HG03060 (cell line): Measurements from ENCODE around the gene SLC22A31.
"Not testable (repeated sequence)": the region's sequence is repeated elsewhere in the genome, so short reads cannot be mapped to it uniquely, and the experiment has no call there.

Experiments used
- ATAC-seq: cut with Tn5 transposase; IDR thresholded peaks from one replicate; pipeline ENCODE4 v1.9.1; 2021; ENCODE audit warnings: low read depth, moderate number of reproducible peaks; ENCODE audit not compliant: unreplicated experiment

SLC22A31 gene

DNA sequence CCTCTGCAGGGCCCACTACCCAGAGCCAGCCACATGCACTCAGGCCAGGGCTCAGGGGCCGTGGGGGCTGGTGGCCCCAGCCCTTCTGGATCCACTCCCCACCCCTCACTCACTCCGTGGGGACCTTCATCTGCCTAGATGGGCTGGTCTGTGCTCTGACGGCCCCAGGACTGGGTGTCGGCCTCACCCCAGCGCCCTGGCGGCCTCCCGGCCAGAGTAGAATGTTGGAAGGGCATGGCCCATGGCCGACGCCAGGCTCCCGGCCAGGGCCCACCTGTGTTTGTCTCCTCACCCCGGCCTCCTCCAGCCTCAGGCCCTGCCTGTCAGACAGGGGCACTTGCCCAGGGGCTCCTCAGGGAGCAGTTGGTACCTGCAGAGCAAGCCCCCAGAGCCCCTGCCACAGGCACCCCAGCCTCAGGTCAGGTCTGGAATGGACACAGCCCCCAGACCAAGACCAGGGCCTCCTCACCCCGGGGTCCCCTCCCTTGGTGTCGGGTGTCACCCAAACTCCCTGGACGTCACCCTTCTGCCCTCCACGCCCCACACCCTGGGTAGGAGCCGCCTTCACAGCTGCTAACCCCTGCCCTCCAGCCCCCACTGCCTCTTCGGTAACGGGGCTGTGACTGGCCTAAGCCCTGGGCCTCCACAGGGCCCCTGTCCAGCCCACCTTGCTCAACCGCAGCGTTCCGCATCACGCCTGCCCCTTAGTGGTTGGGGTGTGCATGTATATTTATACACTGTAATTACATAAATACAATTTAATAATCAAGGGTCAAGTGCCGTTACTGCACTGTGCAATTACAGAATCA lies 31.8 kb downstream of the SLC22A31 start:
- no peak for ATAC-seq

- no peak for ATAC-seq
Observed at GRCh38 chr16:89167425-89167941, 32.9 kb downstream of the SLC22A31 start.

DNA sequence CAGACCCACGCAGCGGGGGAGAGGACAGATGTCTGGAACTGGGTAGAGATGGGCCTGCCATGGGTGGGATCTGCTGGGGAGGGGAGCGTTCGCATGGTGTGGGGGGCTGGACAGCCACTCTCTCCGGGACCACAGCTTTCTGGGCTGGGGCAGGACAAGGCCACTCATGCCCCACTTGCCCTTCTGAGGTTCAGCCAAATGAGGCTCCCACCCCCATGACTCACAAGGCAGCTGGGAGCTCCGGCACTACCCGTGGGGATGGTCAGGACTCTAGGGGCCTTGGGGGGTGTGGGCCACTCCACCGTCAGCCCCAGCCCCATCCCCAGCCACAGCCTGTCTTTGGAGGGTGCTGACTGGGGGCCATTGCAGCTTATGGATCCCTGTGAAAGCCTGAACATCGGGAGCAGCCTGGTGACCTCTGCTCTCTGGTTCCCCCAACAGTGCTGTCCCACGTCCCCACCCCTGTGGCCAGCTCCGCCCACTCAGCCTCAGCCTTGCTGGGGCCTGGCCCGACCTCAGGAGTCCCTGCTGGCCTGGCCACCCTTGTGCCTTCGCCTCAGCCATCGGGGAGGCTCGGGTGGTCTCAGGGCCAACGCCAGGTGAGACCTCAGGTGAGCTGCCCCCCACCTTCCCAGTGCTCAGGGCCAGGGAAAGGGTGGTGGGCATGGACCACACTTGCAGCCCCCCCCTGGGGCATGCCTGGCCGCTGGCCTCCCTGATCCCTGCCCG lies 33.5 kb downstream of the SLC22A31 start:
- no peak for ATAC-seq

DNA sequence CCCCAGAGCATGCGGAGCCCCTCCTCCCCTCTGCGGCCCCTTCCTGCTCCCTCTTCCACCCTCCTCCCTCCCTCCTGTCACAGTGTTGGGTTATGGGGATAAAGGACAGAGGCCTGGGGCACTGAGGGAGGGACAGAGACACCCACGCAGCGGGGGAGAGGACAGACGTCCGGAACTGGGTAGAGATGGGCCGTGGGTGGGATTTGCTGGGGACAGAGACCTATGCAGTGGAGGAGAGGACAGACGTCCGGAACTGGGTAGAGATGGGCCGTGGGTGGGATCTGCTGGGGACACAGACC lies 34.7 kb downstream of the SLC22A31 start:
- ATAC-seq: not testable (repeated sequence)

GRCh38 chr16:89164847-89165680 lies 35.3 kb downstream of the SLC22A31 start:
- no peak for ATAC-seq

- ATAC-seq: no peak
Observed at GRCh38 chr16:89164436-89164835, 35.9 kb downstream of the SLC22A31 start.

DNA sequence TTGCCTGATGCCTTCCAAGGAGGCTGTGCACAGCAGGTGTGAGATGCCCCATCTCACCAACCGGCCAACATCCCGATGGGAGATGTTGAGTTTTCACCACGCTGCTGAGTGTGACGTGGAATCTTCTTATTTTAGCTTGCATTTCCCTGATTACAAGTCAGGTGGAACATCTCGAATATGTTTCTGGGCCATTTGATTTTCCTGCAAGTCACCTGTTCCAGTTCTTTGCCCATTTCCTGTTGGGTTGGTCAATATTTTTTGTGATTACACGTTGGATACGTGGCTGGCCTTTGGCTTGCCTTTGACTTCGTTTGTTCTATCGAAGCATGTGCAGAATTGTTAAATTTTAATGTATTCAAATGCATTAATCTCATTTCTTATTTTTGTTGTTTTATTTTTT lies 37.0 kb downstream of the SLC22A31 start:
- no peak for ATAC-seq

DNA sequence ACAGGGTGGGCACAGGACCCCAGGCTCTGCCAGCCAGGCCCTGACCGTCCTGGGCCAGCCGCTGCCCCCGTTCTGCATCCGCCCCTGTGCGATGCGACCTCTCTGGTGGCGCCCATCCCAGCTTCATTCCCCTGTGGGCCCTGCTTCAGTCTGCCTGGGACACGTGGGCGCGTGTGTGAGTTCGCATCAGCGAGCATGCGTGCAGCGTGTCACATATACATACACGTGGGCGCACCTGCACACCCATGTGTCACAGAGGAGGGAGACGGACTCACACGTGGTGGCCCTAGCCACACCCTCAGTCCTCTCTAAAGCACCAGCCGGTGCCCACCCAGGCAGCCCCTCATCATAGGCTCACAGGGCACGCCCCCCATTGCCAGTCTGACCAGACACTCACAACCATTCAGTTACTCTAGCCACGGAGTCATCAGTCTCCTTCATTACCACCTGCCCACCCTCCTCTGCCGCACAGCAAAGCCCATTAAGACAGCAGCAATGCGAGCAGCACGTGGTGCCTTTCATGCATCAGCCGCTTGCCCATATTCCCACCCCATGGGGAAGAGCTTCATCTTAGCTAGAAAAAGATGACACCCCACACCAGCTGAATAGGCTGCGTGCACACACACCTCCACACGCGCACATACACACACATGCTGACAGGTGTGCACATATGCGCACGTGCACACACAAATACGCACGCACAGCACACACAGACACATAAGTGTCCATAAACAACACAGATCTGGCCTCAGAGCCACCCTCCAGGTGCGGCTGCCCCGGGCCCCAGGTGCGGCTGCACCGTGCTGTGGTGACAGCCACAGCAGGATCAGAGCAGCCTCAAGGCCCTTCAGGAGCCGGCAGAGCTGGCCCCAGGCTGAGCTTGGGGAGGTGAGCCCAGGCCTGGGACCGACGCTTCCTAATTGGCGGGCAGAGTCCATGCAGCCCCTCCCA lies 38.3 kb downstream of the SLC22A31 start:
- no peak for ATAC-seq

DNA sequence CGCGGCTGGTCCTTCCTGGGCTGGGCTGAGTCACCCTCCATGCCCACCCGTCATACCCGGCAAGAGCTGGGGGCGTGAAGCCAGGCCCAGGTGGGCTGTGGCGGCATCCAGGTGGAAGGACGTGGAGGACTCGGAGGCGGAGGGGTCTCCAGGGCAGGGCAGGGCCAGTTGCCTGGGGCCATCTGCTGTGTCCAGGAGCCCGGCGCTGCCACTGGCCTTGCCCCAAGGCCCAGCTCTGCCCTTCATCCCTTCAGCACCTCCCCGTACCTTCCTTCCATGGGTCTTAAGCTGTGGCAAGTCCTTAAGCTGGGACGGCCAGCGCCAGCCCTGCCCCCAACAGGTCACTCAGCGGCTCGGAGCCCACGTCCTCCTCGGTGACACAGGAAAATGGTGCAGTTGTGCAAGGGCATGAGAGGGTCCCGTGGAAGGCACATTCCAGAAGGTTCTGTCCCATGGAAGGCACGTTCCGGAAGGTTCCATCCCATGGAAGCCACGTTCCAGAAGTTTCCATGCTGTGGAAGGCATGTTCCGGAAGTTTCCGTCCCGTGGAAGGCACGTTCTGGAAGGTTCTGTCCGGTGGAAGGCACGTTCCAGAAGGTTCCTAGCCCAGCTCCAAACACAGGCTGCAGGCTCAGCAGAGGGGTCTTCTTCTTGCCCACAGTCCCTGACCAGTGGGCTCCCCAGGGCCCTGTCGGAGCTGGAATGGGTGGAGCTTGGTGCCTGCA lies 39.2 kb downstream of the SLC22A31 start:
- no peak for ATAC-seq

DNA sequence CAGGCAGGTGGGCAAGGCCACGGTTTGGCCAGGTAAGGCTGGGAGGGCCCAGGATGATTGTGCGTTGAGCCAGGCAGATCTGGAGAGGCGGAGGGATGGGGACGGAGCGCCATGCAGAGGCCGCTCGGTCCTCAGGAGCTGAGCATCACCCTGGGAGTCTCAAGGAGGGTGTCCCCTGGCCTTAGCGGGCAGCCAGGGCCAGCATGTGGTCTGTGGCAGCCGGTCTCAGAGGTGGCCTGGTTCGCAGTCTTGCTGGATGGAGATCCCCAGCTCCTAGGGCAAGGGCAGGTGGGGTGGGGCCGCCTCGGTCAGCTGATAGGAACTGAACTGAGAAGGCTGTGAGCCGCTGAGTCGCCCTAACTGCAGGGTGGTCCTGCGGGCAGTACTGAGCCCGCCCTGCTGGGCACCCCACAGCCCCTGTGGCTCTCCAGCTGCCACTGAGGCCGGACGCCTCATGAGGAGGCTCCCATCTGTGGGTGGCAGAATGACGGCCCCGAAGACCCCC lies 40.4 kb downstream of the SLC22A31 start:
- ATAC-seq: no peak

DNA sequence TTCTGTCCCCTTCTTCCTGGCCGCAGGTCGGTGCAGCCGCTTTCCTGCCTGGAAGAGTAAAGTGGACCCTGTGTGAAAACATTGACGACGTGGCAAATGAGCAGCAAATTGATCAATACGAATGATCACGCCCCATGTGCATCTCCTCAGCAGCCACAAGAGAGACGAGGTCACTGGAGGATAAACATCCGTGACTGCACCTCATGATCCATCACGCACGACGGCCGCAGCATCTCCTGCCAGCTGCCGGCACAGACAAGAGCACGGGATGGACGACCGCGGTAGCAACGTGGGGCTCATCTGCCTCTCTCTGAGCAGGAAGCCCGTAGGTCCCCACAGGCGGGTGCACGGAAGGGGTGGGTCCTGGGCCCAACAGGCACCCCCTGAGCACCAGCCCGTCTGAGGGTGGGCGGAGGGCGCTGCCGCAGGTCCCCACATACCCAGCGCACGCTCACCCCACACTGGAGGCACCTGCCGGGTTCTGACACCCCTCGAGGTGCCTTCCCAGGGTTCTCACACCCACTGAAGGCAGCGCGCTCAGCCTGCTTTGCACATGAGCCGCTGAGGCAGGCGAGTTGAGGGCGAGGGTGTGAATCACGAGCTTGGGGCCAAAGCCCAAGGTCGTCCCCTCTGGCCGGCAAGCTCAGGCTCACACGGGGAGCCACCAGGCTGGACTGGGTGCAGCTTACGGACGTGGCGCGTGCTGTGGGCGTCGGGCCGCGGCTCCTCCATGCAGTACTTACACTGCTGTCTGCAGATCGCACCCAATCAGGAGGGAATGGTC lies 41.1 kb downstream of the SLC22A31 start:
- ATAC-seq: no peak

- ATAC-seq: no peak
Observed at GRCh38 chr16:89157778-89158177, 42.6 kb downstream of the SLC22A31 start.

GRCh38 chr16:89156740-89157645 lies 43.3 kb downstream of the SLC22A31 start:
- ATAC-seq: no peak

- ATAC-seq: no peak
Observed at GRCh38 chr16:89155851-89156739, 44.2 kb downstream of the SLC22A31 start.

GRCh38 chr16:89155184-89155679 lies 45.1 kb downstream of the SLC22A31 start:
- ATAC-seq: no peak
